Posterior cingulate gyrus (tissue), 11 donors: Measurements from ENCODE around the gene PRAMEF27.
A peak's percentile ranks its signal among the peaks of the same experiment; 100 is the strongest.
"Not testable (repeated sequence)": the region's sequence is repeated elsewhere in the genome, so short reads cannot be mapped to it uniquely, and the experiment has no call there.

Experiments used
- DNase-seq, 10 donors: peaks; one replicate each; pipeline versions ENCODE4 v3.0.0 to v3.0.0-alpha.2; 2020 to 2021; ENCODE audit warnings: mixed read lengths in 3 of 10
- intact Hi-C: fragments of 100-400 bp; cut with DNase I; formaldehyde crosslinking; loops from one replicate; pipeline ENCODE4 v1.15.1; 2023

The PRAMEF27 gene

DNA sequence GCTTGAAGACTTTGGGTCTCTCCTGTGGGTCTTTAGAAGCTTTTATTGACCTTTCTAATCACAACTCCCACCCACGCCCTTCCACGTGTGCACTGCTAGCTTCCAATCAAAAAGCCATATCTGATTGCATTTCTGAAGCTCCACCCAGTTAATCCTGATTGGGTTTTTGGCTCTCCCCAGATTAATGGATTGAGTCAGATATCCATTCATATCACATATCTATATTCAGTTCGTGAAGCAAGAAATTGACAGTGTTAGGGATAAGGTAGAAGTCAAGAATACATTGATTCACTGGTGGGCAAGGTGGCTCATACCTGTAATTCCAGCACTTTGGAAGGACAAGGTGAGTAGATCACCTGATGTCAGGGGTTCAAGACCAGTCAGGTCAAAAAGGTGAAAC is at the start of gene PRAMEF27:
Gene PRAMEF27, minus strand, starts transcription at position 101 of the 400 bp plus-strand sequence. CDS start 2,916 bp downstream, outside the sequence.
- peak in 1 of 10 donors; percentile 2 for DNase-seq
- intact Hi-C loops = not testable (repeated sequence)

DNA sequence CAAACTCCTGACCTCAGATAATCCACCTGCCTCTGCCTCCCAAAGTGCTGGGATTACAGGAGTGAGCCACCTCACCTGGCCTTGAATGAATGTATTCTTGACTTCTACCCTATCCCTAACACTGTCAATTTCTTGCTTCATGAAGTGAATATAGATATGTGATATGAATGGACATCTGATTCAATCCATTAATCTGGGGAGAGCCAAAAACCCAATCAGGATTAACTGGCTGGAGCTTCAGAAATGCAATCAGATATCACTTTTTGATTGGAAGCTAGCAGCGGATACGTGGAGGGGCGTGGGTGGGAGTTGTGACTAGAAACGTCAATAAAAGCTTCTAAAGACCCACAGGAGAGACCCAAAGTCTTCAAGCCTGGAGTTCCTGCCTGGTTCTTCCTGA is 14.1 kb upstream of the PRAMEF27 start, which contains the start of gene PRAMEF25:
Gene PRAMEF25, plus strand, starts transcription at position 301 of the 400 bp plus-strand sequence. CDS start 2,920 bp downstream, outside the sequence.
- intact Hi-C loops, DNase-seq: not testable (repeated sequence)

DNA sequence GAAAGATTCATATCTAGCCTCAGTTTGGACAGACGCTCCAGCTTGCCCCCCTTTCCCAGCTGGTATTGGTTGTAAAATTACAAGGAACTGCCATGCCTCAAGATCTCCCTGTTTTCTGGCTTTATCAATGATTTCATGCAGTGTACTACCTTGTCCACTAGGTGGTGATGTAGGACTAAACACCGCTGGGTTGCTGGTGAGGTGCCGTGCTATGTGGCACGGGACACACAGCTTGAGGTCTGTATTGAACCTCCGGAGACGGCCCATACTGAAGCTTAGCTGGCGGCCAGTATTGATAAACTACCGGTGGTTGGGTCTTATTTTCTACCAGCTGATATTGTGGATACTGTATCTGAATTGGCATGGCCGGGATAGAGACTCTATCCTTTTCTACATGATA is 36.5 kb downstream of the PRAMEF27 start:
- intact Hi-C loops, DNase-seq: not testable (repeated sequence)

- DNase-seq, intact Hi-C loops: not testable (repeated sequence)
These were observed 44.4 kb downstream of the PRAMEF27 start for GRCh38 chr1:13011932-13012331.

GRCh38 chr1:13009348-13009747 is 47.0 kb downstream of the PRAMEF27 start:
- DNase-seq, intact Hi-C loops: not testable (repeated sequence)

DNA sequence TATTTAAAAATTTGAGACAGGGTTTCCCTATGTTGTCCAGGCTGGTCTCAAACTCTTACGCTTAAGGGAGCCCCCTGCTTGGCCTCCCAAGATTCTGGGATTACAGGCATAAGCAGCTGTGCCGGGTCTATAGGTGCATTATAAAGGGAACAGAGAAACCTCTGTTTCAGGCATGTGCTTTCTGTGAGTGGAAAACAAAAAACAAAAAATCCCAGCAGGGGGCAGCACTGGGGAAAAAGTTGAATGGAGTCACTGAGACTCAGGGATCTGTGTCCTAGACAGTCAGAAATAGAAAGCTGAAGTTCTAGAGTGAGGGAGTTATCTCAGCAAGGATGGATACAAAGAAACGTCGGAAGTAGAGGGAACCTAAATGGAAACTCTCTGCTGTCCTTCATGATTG is 50.6 kb downstream of the PRAMEF27 start:
- DNase-seq, intact Hi-C loops: not testable (repeated sequence)
